Activated naive CD8-positive, alpha-beta T cell (primary cell): ENCODE data around the gene DOC2B.

Source experiments
- H3K27ac Mint-ChIP-seq: one replicate; pipeline ENCODE4 v1.8.0; 2021; ENCODE audit warnings: mixed read lengths
- H3K27me3 Mint-ChIP-seq: one replicate; pipeline ENCODE4 v1.8.0; 2021; ENCODE audit warnings: mixed read lengths
- H3K36me3 Mint-ChIP-seq: one replicate; pipeline ENCODE4 v1.8.0; 2021; ENCODE audit warnings: mixed read lengths
- H3K4me1 Mint-ChIP-seq: one replicate; pipeline ENCODE4 v1.8.0; 2021; ENCODE audit warnings: low read depth, mixed read lengths
- H3K4me3 Mint-ChIP-seq: one replicate; pipeline ENCODE4 v1.8.0; 2021; ENCODE audit warnings: mild to moderate bottlenecking, mixed read lengths
- H3K9me3 Mint-ChIP-seq: one replicate; pipeline ENCODE4 v1.8.0; 2021; ENCODE audit warnings: low read depth, mixed read lengths

DOC2B gene

DNA sequence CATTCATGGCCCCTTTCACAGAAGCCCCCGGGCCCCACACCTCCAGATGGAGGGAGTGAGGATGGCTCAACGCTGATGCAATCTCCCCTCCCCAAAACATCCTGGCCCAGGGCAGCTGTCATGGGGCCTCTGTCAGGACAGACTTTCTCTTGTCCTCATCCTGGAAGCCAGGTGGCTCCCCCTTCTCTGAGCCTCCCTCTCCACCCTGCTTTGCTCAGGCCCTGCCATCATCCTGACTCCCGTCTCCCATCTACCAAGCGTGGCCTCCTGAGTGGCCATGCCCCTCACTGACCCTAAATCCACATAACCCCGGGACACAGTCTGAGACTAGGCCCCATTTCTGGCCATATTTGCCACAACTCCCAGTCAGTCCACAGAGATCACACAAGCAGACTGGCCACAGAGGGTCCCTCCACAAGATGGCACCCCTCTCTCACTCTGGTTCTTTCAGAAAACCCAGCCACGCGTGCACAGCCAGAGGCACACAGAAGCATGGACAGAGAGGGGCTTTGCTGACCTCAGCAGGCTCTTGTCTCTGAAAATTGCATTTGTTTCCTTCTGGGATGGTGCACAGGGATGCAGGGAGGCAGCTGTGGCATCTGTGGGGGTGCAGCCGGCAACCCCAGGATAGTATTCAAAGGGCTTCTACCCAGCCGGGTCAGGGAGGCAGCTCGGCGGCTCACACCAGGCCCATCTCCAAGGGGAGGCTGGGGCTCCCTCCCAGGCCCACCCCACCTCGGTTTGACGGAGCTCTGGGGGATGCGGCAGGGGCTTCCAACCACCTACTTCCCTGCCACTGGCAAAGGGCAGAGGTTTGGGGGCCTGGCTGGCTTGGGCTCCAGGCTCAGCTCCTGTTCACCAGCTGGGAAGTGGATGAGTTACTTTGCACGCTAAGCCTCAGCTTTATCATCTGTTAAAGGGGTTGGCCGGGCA lies 16.9 kb downstream of the DOC2B start:
- no peak overlapping the region for H3K4me3 Mint-ChIP-seq
- no peaks in the 10 kb centered on the region for H3K9me3 Mint-ChIP-seq
- no peaks in the 10 kb centered on the region for H3K27me3 Mint-ChIP-seq
- no peaks in the 10 kb centered on the region for H3K4me1 Mint-ChIP-seq
- no peaks in the 10 kb centered on the region for H3K36me3 Mint-ChIP-seq
- no peak overlapping the region for H3K27ac Mint-ChIP-seq

DNA sequence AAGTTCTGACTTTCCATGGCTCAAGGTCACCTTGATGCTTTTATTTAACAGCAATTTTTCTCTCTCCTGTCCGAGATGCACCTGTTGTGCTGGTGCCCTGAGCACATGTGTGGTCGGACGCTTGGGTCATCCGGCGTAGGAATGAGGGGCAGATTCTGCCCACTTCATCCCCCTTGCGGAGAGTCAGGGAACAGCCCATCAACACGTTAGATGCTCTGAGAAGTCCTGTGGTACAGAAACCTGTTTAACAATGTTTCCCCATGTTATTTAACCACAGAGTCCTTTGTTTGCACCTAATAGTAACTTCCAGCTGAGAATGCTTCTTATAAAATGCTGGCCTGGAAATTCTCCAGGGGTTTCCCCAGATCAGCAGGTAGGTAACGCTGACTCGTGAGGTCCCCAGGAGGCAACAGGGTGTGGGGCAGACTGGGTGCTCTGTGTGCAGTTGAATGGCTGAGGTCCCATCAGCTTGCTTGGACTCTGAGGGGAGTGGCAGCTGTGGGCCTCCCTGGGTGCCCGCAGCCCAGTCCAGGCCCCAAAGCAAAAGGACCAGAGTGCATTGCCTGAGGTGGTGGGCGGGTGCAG lies 17.8 kb downstream of the DOC2B start:
- Mint-ChIP-seq H3K27ac (no peak overlapping the region), H3K4me3 (no peak overlapping the region), H3K9me3 (no peaks in the 10 kb centered on the region), H3K4me1 (no peaks in the 10 kb centered on the region), H3K27me3 (no peaks in the 10 kb centered on the region), H3K36me3 (no peaks in the 10 kb centered on the region)

- H3K27ac Mint-ChIP-seq = no peak overlapping the region
- no peak overlapping the region for H3K4me3 Mint-ChIP-seq
- H3K36me3 Mint-ChIP-seq = no peaks in the 10 kb centered on the region
- H3K9me3 Mint-ChIP-seq = no peaks in the 10 kb centered on the region
- H3K4me1 Mint-ChIP-seq = no peaks in the 10 kb centered on the region
- H3K27me3 Mint-ChIP-seq = no peaks in the 10 kb centered on the region
These were observed 18.8 kb downstream of the DOC2B start for GRCh38 chr17:162689-163088.

DNA sequence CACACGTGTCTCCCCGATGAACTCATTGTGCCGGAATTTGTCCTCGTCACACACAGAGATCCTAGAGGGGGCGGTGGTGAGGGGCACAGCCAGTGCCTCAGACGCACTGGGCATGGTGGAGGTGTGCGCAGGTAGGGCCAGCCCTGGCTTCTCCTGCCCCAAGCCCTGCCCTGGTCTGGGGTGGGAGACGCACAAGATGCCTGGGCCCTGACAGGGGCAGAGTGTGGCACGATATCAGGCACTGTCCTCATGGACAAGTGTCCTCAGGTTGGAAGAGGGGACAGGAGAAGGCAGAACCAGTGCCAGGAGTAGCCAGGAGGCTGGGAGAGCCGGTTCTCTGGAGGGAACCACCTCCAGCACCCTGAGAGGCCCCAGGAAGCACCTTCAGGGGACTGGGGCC lies 20.0 kb downstream of the DOC2B start:
- Mint-ChIP-seq H3K27me3 (no peaks in the 10 kb centered on the region), H3K9me3 (no peaks in the 10 kb centered on the region), H3K36me3 (no peaks in the 10 kb centered on the region), H3K4me1 (no peaks in the 10 kb centered on the region), H3K27ac (no peak overlapping the region), H3K4me3 (no peak overlapping the region)

GRCh38 chr17:160336-160735 lies 21.1 kb downstream of the DOC2B start:
- no peak overlapping the region for H3K4me3 Mint-ChIP-seq
- H3K27ac Mint-ChIP-seq = no peak overlapping the region
- no peaks in the 10 kb centered on the region for H3K9me3 Mint-ChIP-seq
- no peaks in the 10 kb centered on the region for H3K4me1 Mint-ChIP-seq
- no peaks in the 10 kb centered on the region for H3K36me3 Mint-ChIP-seq
- no peaks in the 10 kb centered on the region for H3K27me3 Mint-ChIP-seq

- Mint-ChIP-seq H3K4me3 (no peak overlapping the region), H3K4me1 (no peaks in the 10 kb centered on the region), H3K36me3 (no peaks in the 10 kb centered on the region), H3K27me3 (no peaks in the 10 kb centered on the region), H3K27ac (no peak overlapping the region), H3K9me3 (no peaks in the 10 kb centered on the region)
These were observed 21.8 kb downstream of the DOC2B start for GRCh38 chr17:159609-160008.

DNA sequence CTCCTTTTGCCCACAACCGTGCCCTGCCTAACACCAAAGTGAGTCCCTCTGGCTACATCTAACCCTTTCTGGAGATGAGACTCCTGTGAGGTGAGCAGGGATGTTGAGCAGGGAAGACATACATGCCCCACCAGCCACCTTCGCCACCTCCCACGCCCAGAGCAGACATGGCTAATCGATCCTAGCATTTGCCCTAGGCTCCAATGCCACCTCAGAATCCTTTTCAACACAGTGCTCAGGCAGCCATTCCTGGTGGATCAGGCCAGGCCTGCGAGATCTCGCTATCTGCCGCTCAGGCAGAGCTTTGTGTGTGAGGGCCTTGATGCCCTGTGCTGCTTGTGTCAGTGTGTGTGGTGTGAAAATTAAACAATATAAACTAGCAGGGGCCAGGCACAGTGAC lies 23.1 kb downstream of the DOC2B start:
- no peaks in the 10 kb centered on the region for H3K27me3 Mint-ChIP-seq
- H3K36me3 Mint-ChIP-seq = no peaks in the 10 kb centered on the region
- no peaks in the 10 kb centered on the region for H3K4me1 Mint-ChIP-seq
- H3K27ac Mint-ChIP-seq = no peak overlapping the region
- H3K9me3 Mint-ChIP-seq = no peaks in the 10 kb centered on the region
- H3K4me3 Mint-ChIP-seq = no peak overlapping the region

- no peak overlapping the region for H3K27ac Mint-ChIP-seq
- H3K27me3 Mint-ChIP-seq = no peaks in the 10 kb centered on the region
- no peaks in the 10 kb centered on the region for H3K4me1 Mint-ChIP-seq
- H3K4me3 Mint-ChIP-seq = no peak overlapping the region
- no peaks in the 10 kb centered on the region for H3K36me3 Mint-ChIP-seq
- no peaks in the 10 kb centered on the region for H3K9me3 Mint-ChIP-seq
These were observed 23.5 kb downstream of the DOC2B start for GRCh38 chr17:157901-158300.

GRCh38 chr17:156946-157345 lies 24.5 kb downstream of the DOC2B start:
- H3K4me1 Mint-ChIP-seq = no peaks in the 10 kb centered on the region
- H3K9me3 Mint-ChIP-seq = no peaks in the 10 kb centered on the region
- H3K27ac Mint-ChIP-seq = no peak overlapping the region
- H3K4me3 Mint-ChIP-seq = no peak overlapping the region
- H3K36me3 Mint-ChIP-seq = no peaks in the 10 kb centered on the region
- H3K27me3 Mint-ChIP-seq = no peaks in the 10 kb centered on the region

- Mint-ChIP-seq H3K4me1 (no peaks in the 10 kb centered on the region), H3K4me3 (no peak overlapping the region), H3K27ac (no peak overlapping the region), H3K9me3 (no peaks in the 10 kb centered on the region), H3K36me3 (no peaks in the 10 kb centered on the region), H3K27me3 (no peaks in the 10 kb centered on the region)
These were observed 25.3 kb downstream of the DOC2B start for GRCh38 chr17:156094-156621.

GRCh38 chr17:155576-155975 lies 25.9 kb downstream of the DOC2B start:
- Mint-ChIP-seq H3K36me3 (no peaks in the 10 kb centered on the region), H3K9me3 (no peaks in the 10 kb centered on the region), H3K4me1 (no peaks in the 10 kb centered on the region), H3K27me3 (peaks cover 1% of the 10 kb centered on the region), H3K4me3 (no peak overlapping the region), H3K27ac (no peak overlapping the region)

DNA sequence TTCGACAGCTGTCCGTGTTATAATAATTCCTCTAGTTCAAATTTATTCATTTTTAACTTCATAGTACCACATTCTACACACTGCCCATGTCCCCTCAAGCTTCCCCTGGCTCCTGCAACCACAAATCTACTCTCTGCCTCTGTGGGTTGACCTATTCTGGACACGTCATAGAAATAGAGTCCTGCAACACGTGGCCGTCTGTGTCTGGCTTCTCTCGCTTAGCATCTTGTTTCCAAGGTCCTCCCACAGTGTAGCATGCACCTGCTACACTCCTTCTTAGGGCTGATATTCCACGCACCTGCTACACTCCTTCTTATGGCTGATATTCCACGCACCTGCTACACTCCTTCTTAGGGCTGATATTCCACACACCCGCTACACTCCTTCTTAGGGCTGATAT lies 27.6 kb downstream of the DOC2B start:
- H3K9me3 Mint-ChIP-seq = no peaks in the 10 kb centered on the region
- no peak overlapping the region for H3K27ac Mint-ChIP-seq
- H3K36me3 Mint-ChIP-seq = no peaks in the 10 kb centered on the region
- H3K4me3 Mint-ChIP-seq = no peak overlapping the region
- H3K27me3 Mint-ChIP-seq = peaks cover 1% of the 10 kb centered on the region
- no peaks in the 10 kb centered on the region for H3K4me1 Mint-ChIP-seq

- H3K27me3 Mint-ChIP-seq = peaks cover 1% of the 10 kb centered on the region
- no peaks in the 10 kb centered on the region for H3K9me3 Mint-ChIP-seq
- H3K27ac Mint-ChIP-seq = no peak overlapping the region
- H3K36me3 Mint-ChIP-seq = no peaks in the 10 kb centered on the region
- H3K4me1 Mint-ChIP-seq = no peaks in the 10 kb centered on the region
- no peak overlapping the region for H3K4me3 Mint-ChIP-seq
These were observed 28.5 kb downstream of the DOC2B start for GRCh38 chr17:152860-153420.

DNA sequence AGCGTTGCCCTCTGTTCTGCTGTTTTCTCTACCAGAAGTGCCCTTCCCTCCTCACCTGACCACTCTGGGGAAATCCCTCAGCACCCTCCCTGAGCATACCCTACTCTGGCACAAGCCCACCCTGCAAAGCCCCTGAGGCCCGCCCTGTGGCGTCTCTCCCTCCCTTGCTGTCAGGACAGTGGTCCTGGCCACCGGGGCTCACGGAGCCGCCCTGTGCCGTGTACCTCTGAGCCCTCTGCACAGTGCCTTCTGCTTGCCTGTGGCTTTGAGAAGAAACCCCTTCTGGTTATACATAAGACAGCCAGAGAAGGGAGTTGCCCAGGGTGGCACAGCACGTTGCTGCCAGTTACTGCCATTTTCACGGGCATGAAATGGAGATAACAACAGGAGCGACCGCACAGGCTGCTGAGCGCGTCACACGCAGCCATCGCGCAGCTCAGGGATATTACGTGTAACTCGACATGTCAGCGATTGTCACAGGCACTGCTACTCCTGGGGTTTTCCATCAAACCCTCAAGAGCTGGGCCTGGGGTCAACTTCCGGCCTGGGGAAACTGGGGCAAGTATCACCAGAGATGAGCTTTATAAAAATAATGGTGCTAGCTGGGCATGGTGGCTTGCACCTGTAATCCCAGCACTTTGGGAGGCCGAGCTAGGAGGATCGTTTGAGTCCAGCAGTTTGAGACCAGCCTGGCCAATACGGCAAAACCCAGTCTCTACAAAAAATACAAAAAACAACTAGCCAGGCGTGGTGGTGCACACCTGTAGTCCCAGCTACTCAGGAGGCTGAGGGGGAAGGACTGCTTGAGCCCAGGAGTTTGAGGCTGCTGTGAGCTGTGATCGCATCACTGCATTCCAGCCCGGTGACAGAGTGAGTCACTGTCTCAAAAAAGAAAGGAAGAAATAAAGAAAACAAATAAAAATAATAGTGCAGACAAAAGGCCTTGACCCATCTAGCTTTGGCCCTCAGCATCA lies 29.3 kb downstream of the DOC2B start:
- Mint-ChIP-seq H3K36me3 (no peaks in the 10 kb centered on the region), H3K4me1 (no peaks in the 10 kb centered on the region), H3K27ac (no peak overlapping the region), H3K27me3 (peaks cover 1% of the 10 kb centered on the region), H3K9me3 (no peaks in the 10 kb centered on the region), H3K4me3 (no peak overlapping the region)
